IMR-90 (cell line): ENCODE data around the gene NOS3. TPM values are rescaled to one million over a fixed set of nuclear protein-coding genes. Genes with fewer than 3 reads are reported as not detected.

Experiments
- ATAC-seq: fragments of 200-7000 bp; cut with Tn5 transposase; 2 replicates; pipeline ENCODE4 v1.9.1; 2020; ENCODE audit warnings: low read depth, mild to moderate bottlenecking, moderate library complexity
- BruUV-seq: library from RNA; stranded (reverse); fragments of 400-500 nt; replicated peaks from 2 replicates; lab custom pipeline; 2021; lab: Mats Ljungman, UMichigan
- CTCF ChIA-PET: fragments of 300-600 bp; formaldehyde crosslinking; extraction: SDS; loops from one replicate; lab custom pipeline; 2021; ENCODE audit warnings: antibody characterized with exemption; lab: Yijun Ruan, JAX
- POLR2A ChIA-PET: fragments of 300-600 bp; sonication (Branson Sonifier 250); formaldehyde crosslinking; loops from one replicate; lab custom pipeline; 2022; ENCODE audit warnings: antibody characterized with exemption; ENCODE audit not compliant: unreplicated experiment; lab: Charles Lee
- DNase-seq: peaks from one replicate; pipeline ENCODE4 v3.0.0; 2013
- H2AFZ ChIP-seq: replicated peaks from 2 replicates; pipeline ENCODE3; 2013; ENCODE audit warnings: low read length, mild to moderate bottlenecking; ENCODE audit not compliant: poor library complexity
- H2AK5ac ChIP-seq: 2 replicates; pipeline ENCODE4 v1.6.1; 2013; ENCODE audit warnings: low read depth, low read length, inconsistent platforms
- H2AK9ac ChIP-seq: replicated peaks from 2 replicates; pipeline ENCODE3; 2013; ENCODE audit warnings: mild to moderate bottlenecking, low read depth, low read length, moderate library complexity; ENCODE audit not compliant: poor library complexity
- H2BK120ac ChIP-seq: 2 replicates; pipeline ENCODE4 v1.6.1; 2013; ENCODE audit warnings: low read depth, low read length, inconsistent platforms
- H2BK15ac ChIP-seq: 3 replicates; pipeline ENCODE4 v1.6.1; 2013; ENCODE audit warnings: low read depth, low read length, inconsistent platforms
- H2BK20ac ChIP-seq: 2 replicates; pipeline ENCODE4 v1.6.1; 2013; ENCODE audit warnings: low read depth, mild to moderate bottlenecking, inconsistent platforms, low read length, moderate library complexity
- H2BK5ac ChIP-seq: 2 replicates; pipeline ENCODE4 v1.6.1; 2013; ENCODE audit warnings: mild to moderate bottlenecking, low read depth, low read length, inconsistent platforms; ENCODE audit not compliant: poor library complexity, severe bottlenecking
- H3K14ac ChIP-seq: replicated peaks from 2 replicates; pipeline ENCODE4 v1.6.1; 2013; ENCODE audit warnings: low read depth, low read length, inconsistent platforms
- H3K18ac ChIP-seq: 2 replicates; pipeline ENCODE4 v1.6.1; 2013; ENCODE audit warnings: low read depth, low read length, control low read depth
- H3K23ac ChIP-seq: 2 replicates; pipeline ENCODE4 v1.6.1; 2013; ENCODE audit warnings: low read depth, low read length, inconsistent platforms
- H3K27ac ChIP-seq: 2 replicates; pipeline ENCODE4 v1.5.1; 2013; ENCODE audit warnings: mild to moderate bottlenecking, control low read depth, low read length; ENCODE audit not compliant: insufficient read depth
- H3K27me3 ChIP-seq: 2 replicates; pipeline ENCODE4 v1.6.1; 2013; ENCODE audit warnings: low read length; ENCODE audit not compliant: control insufficient read depth, insufficient read depth
- H3K36me3 ChIP-seq: 2 replicates; pipeline ENCODE4 v1.6.1; 2013; ENCODE audit warnings: low read length, mixed read lengths; ENCODE audit not compliant: control insufficient read depth, insufficient read depth
- H3K4ac ChIP-seq: 2 replicates; pipeline ENCODE4 v1.6.1; 2013; ENCODE audit warnings: low read depth, low read length, inconsistent platforms
- H3K4me1 ChIP-seq: 2 replicates; pipeline ENCODE4 v1.6.1; 2013; ENCODE audit warnings: low read length, mixed read lengths; ENCODE audit not compliant: control insufficient read depth, insufficient read depth
- H3K4me2 ChIP-seq: 2 replicates; pipeline ENCODE4 v1.6.1; 2013; ENCODE audit warnings: low read depth, mild to moderate bottlenecking, control low read depth, low read length, moderate library complexity
- H3K4me3 ChIP-seq: 2 replicates; pipeline ENCODE4 v1.5.1; 2013; ENCODE audit warnings: low read depth, mild to moderate bottlenecking, control low read depth, low read length, moderate library complexity; ENCODE audit not compliant: insufficient read depth
- H3K56ac ChIP-seq: 2 replicates; pipeline ENCODE4 v1.6.1; 2013; ENCODE audit warnings: low read length, inconsistent platforms; ENCODE audit not compliant: insufficient read depth; ENCODE audit errors: extremely low read depth
- H3K79me1 ChIP-seq, 2 experiments: 2 replicates each; pipeline ENCODE4 v1.6.1; 2013; ENCODE audit warnings: low read length in 2 of 2, inconsistent platforms in 1 of 2, low read depth in 1 of 2
- H3K9ac ChIP-seq: 2 replicates; pipeline ENCODE4 v1.6.1; 2013; ENCODE audit warnings: low read depth, low read length, control low read depth
- H3K9me1 ChIP-seq: 2 replicates; pipeline ENCODE4 v1.6.1; 2013; ENCODE audit warnings: low read length, inconsistent platforms; ENCODE audit not compliant: insufficient read depth
- H3K9me3 ChIP-seq: 2 replicates; pipeline ENCODE4 v1.6.1; 2013; ENCODE audit warnings: low read length; ENCODE audit not compliant: control insufficient read depth, insufficient read depth
- H4K20me1 ChIP-seq: 2 replicates; pipeline ENCODE4 v1.6.1; 2013; ENCODE audit warnings: low read length, inconsistent platforms; ENCODE audit not compliant: insufficient read depth
- H4K5ac ChIP-seq: 2 replicates; pipeline ENCODE4 v1.6.1; 2013; ENCODE audit warnings: mild to moderate bottlenecking, low read depth, low read length, control low read depth
- H4K8ac ChIP-seq, 2 experiments: 2 replicates each; pipeline ENCODE4 v1.6.1; 2013; ENCODE audit warnings: low read depth in 2 of 2, low read length in 2 of 2, control low read depth in 1 of 2, inconsistent platforms in 1 of 2
- H4K91ac ChIP-seq: 2 replicates; pipeline ENCODE4 v1.6.1; 2013; ENCODE audit warnings: low read depth, low read length, inconsistent platforms; ENCODE audit not compliant: insufficient read depth
- BHLHE40 ChIP-seq: fragments of 150-350 bp; IDR thresholded peaks from 2 replicates; pipeline ENCODE4 v1.6.1; 2016; ENCODE audit warnings: mild to moderate bottlenecking, low read depth, low read length
- CEBPB ChIP-seq: IDR thresholded peaks from 2 replicates; pipeline ENCODE4 v1.6.1; 2012; ENCODE audit warnings: low read depth, low read length, improper control_type of control experiment
- FOS ChIP-seq: fragments of 150-350 bp; IDR thresholded peaks from 2 replicates; pipeline ENCODE4 v1.6.1; 2016; ENCODE audit warnings: low read depth, low read length
- MAFK ChIP-seq: IDR thresholded peaks from 2 replicates; pipeline ENCODE4 v1.6.1; 2012; ENCODE audit warnings: low read depth, low read length, improper control_type of control experiment
- MXI1 ChIP-seq: IDR thresholded peaks from 2 replicates; pipeline ENCODE4 v1.6.1; 2012; ENCODE audit warnings: low read depth, mild to moderate bottlenecking, low read length, moderate library complexity, borderline replicate concordance
- NFE2L2 ChIP-seq: fragments of 150-350 bp; IDR thresholded peaks from 2 replicates; pipeline ENCODE4 v1.6.1; 2016; ENCODE audit warnings: low read depth, mild to moderate bottlenecking, low read length
- POLR2A ChIP-seq: IDR thresholded peaks from 2 replicates; pipeline ENCODE4 v1.6.1; 2012; ENCODE audit warnings: mild to moderate bottlenecking, low read depth, low read length
- RAD21 ChIP-seq: IDR thresholded peaks from 2 replicates; pipeline ENCODE4 v1.6.1; 2012; ENCODE audit warnings: low read length, improper control_type of control experiment
- RCOR1 ChIP-seq: IDR thresholded peaks from 2 replicates; pipeline ENCODE4 v1.6.1; 2012; ENCODE audit warnings: mild to moderate bottlenecking, low read length, improper control_type of control experiment; ENCODE audit not compliant: insufficient replicate concordance
- RFX5 ChIP-seq: IDR thresholded peaks from 2 replicates; pipeline ENCODE4 v1.8.0; 2012; ENCODE audit warnings: low read depth, mild to moderate bottlenecking, low read length, moderate library complexity
- SMC3 ChIP-seq: fragments of 150-350 bp; IDR thresholded peaks from 2 replicates; pipeline ENCODE4 v1.6.1; 2016; ENCODE audit warnings: low read depth, mild to moderate bottlenecking, antibody characterized with exemption, low read length, moderate library complexity
- WGBS, 2 experiments: methylation state at CpG; one replicate each; pipeline versions ENCODE4 v1.1.5 to v1.1.7; 2013; ENCODE audit warnings: missing lambda C conversion rate in 2 of 2; ENCODE audit not compliant: insufficient read length in 1 of 2; ENCODE audit errors: extremely low coverage in 2 of 2; 5-methylcytosine and 5-hydroxymethylcytosine counted together
- dilution Hi-C: fragments of 300-500 bp; cut with HindIII; formaldehyde crosslinking; loops from one replicate; pipeline ENCODE4 v1.14.3; 2018; ENCODE audit warnings: low sequenced_read_pairs; ENCODE audit not compliant: unreplicated experiment
- in situ Hi-C: fragments of 300-500 bp; cut with MboI; formaldehyde crosslinking; loops from 3 replicates; pipeline ENCODE4 v1.14.3; 2019; ENCODE audit warnings: low sequenced_read_pairs, inconsistent platforms, mixed read lengths
- intact Hi-C: fragments of 100-400 bp; cut with micrococcal nuclease; formaldehyde crosslinking; loops from 2 replicates; pipeline ENCODE4 v1.10.0; 2022
- polyA plus RNA-seq, 3 experiments: library from polyadenylated mRNA; depleted of rRNA; stranded (reverse); fragments of >200 nt; gene quantifications; 2 replicates each; pipeline ENCODE4 v1.2.3, GENCODE V29; 2012; ENCODE audit warnings: low replicate concordance in 1 of 3
- total RNA-seq: library from RNA; depleted of rRNA; stranded (reverse); fragments of >200 nt; gene quantifications from 2 replicates; pipeline ENCODE4 v1.2.3, GENCODE V29; 2012
- TF ChIP-seq, protein P1 (sequence below): fragments of 150-350 bp; IDR thresholded peaks from 2 replicates; pipeline ENCODE4 v1.6.1; 2016; ENCODE audit warnings: low read depth, mild to moderate bottlenecking, low read length, moderate library complexity, borderline replicate concordance
- TF ChIP-seq, protein P2 (sequence below): fragments of 150-350 bp; IDR thresholded peaks from 2 replicates; pipeline ENCODE4 v1.6.1; 2017; ENCODE audit warnings: mild to moderate bottlenecking, antibody characterized with exemption, low read length, low read depth
- TF ChIP-seq, protein P3 (sequence below): conservative IDR thresholded peaks from 2 replicates; pipeline ENCODE4 v1.5.1; 2012; ENCODE audit warnings: mild to moderate bottlenecking, low read depth, low read length, improper control_type of control experiment

The NOS3 gene
- total and polyA plus RNA-seq, 2 of the 4 experiments (the other 2 are of a cell fraction): 0.72 to 2.0 TPM

DNA sequence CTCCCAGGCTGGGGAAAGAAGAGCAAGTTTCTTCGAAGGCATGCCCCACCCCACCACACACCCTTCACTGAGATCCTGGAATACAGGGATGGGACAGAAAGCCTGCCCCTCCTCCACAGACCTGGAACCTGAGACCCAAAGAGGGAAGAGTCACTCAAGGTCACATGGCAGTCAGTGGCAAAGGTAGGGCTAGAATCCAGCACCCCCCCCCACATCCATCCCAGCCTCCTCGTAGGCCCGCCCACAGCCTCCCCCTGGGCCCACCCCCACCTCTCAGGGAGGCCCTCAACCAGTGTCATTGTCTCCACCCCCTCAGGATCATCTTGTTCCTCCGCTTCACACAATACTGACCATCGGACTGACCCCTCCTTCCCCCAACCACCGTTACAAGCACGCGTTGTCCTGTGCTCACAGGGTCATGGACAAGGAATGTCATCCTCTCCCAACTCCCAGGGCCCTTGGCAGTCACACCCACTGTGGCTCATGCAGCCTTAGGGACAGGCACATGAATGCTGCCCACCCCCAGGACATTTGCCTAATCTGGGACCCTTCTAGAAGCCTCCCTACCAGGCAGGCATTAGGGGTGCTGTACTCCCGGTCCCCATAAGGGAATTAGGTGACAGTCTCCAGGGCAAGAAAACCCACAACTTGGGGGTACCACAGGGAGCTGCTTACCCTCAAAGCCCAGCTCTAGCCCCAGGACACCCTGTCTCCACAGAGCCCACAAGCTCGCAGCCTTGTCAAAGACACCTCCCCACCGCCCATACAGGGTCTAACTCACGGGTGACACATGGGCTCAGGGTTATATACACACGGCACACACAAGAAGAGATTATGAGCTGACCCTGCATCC lies 14.1 kb upstream of the NOS3 start:
- Histone ChIP-seq H2AK9ac (no peak overlapping the region), H4K8ac (no peak overlapping the region), H2AK5ac (no peak overlapping the region), H3K36me3 (no peaks in the 10 kb centered on the region), H4K5ac (no peak overlapping the region), H3K4ac (no peak overlapping the region), H4K20me1 (no peaks in the 10 kb centered on the region; the same call in 1 of the 2 replicates), H3K4me3 (peak overlapping the region; percentile 11; the same call in 1 of the 2 replicates), H2AFZ (no peak overlapping the region), H3K56ac (no peak overlapping the region), H2BK15ac (no peak overlapping the region), H2BK120ac (no peak overlapping the region), H2BK20ac (no peak overlapping the region), H3K27ac (no peak overlapping the region), H3K79me1 (no peaks in the 10 kb centered on the region), H3K18ac (no peak overlapping the region; the same call in 1 of the 2 replicates), H3K9ac (peak overlapping the region; percentile 6; the same call in 1 of the 2 replicates), H3K14ac (no peak overlapping the region), H2BK5ac (no peak overlapping the region), H3K9me3 (no peaks in the 10 kb centered on the region), H3K9me1 (no peaks in the 10 kb centered on the region), H4K91ac (no peak overlapping the region), H3K4me2 (peak overlapping the region; percentile 14; the same call in 1 of the 2 replicates), H3K4me1 (peaks cover 20% of the 10 kb centered on the region; the same call in 1 of the 2 replicates), H3K23ac (no peak overlapping the region), H3K27me3 (peaks cover 53% of the 10 kb centered on the region)
- DNase-seq: no peak
- no TSS peak for BruUV-seq
- dilution Hi-C loops: no loop called here
- in situ Hi-C loops: loop anchor here (25.0 kb wide), 1 partner anchor 564 kb away; a partner anchor contains a TSS
- 48% methylated on average over 4 of the region's 13 CpGs; no CpG with 5 or more reads in 1 of the 2 experiments for WGBS, 2 experiments
- ChIA-PET POLR2A (no interaction called here), CTCF (interaction anchor here (0.8 kb wide), 1 partner anchor 14 kb away, joined by 3 read pairs; no protein-coding TSS in a partner anchor)
- ATAC-seq: no peak
- intact Hi-C loops: no loop called here
- TF ChIP-seq MAFK (no peak), BHLHE40 (no peak), RAD21 (no peak), NFE2L2 (no peak), POLR2A (no peak), SMC3 (no peak), CEBPB (no peak), MXI1 (no peak), FOS (no peak), RCOR1 (no peak), RFX5 (no peak)
- TF ChIP-seq, protein P1, sequence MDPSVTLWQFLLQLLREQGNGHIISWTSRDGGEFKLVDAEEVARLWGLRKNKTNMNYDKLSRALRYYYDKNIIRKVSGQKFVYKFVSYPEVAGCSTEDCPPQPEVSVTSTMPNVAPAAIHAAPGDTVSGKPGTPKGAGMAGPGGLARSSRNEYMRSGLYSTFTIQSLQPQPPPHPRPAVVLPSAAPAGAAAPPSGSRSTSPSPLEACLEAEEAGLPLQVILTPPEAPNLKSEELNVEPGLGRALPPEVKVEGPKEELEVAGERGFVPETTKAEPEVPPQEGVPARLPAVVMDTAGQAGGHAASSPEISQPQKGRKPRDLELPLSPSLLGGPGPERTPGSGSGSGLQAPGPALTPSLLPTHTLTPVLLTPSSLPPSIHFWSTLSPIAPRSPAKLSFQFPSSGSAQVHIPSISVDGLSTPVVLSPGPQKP: no peak
- TF ChIP-seq, protein P2, sequence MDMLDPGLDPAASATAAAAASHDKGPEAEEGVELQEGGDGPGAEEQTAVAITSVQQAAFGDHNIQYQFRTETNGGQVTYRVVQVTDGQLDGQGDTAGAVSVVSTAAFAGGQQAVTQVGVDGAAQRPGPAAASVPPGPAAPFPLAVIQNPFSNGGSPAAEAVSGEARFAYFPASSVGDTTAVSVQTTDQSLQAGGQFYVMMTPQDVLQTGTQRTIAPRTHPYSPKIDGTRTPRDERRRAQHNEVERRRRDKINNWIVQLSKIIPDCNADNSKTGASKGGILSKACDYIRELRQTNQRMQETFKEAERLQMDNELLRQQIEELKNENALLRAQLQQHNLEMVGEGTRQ: no peak
- TF ChIP-seq, protein P3, sequence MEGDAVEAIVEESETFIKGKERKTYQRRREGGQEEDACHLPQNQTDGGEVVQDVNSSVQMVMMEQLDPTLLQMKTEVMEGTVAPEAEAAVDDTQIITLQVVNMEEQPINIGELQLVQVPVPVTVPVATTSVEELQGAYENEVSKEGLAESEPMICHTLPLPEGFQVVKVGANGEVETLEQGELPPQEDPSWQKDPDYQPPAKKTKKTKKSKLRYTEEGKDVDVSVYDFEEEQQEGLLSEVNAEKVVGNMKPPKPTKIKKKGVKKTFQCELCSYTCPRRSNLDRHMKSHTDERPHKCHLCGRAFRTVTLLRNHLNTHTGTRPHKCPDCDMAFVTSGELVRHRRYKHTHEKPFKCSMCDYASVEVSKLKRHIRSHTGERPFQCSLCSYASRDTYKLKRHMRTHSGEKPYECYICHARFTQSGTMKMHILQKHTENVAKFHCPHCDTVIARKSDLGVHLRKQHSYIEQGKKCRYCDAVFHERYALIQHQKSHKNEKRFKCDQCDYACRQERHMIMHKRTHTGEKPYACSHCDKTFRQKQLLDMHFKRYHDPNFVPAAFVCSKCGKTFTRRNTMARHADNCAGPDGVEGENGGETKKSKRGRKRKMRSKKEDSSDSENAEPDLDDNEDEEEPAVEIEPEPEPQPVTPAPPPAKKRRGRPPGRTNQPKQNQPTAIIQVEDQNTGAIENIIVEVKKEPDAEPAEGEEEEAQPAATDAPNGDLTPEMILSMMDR: no peak
